HG02763 (cell line): Measurements from ENCODE around the gene AP4E1.
"Not testable (repeated sequence)": the region's sequence is repeated elsewhere in the genome, so short reads cannot be mapped to it uniquely, and the experiment has no call there.

ENCODE experiments used
- ATAC-seq: cut with Tn5 transposase; IDR thresholded peaks from one replicate; pipeline ENCODE4 v1.9.1; 2021; ENCODE audit warnings: mild to moderate bottlenecking, moderate library complexity; ENCODE audit not compliant: unreplicated experiment

The AP4E1 gene

DNA sequence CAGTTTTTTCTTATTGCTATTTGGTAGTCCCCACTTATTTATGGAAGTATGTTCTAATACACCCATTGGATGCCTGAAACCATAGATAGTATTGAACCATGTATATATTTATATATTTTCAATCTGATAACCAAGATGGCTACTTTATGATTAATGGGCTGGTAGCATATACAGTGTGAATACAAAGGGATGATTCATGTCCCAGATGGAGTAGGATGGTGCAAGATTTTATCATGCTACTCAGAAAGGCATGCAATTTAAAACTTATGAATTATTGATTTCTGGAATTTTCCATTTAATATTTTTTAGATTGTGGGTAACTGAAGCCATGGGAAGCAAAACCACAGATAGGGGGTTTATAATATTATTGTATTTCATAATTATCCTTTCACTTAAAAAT is 35.2 kb downstream of the AP4E1 start:
- ATAC-seq, result no peak

DNA sequence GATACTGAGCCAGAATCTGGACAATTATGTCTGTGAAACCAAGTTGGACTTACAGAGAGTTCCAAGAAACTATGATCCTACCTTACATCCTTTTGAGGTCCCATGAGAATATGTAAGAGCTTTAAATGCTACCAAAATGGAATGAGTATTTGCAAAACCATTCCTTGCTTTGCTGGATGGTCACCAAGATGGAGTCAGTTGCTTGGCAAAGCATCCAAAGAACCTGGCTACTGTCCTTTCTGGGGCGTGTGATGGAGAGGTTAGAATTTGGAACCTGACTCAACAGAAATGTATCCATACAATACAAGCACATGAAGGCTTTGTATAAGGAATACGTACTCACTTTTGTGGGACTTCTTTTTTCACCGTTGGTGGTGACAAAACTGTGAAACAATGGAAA is 36.2 kb downstream of the AP4E1 start:
- no peak for ATAC-seq

DNA sequence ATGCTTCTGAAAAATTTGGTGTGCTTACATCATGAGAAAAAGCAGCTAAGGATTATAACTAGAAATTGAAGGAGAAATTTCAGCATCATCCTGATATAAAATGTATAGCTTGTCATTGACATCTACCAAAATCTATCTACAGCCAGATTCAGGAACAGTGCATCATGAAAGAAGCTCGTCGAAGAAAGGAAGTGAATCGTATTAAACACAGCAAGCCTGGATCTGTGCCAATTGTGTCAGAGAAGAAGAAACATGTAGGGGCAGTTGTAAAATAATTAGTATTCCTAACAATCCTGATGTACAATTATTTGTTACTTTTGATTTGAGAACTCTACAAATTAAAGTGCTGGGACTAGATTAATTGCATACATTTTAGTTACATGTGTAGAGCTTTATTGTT is 37.2 kb downstream of the AP4E1 start:
- no peak for ATAC-seq

DNA sequence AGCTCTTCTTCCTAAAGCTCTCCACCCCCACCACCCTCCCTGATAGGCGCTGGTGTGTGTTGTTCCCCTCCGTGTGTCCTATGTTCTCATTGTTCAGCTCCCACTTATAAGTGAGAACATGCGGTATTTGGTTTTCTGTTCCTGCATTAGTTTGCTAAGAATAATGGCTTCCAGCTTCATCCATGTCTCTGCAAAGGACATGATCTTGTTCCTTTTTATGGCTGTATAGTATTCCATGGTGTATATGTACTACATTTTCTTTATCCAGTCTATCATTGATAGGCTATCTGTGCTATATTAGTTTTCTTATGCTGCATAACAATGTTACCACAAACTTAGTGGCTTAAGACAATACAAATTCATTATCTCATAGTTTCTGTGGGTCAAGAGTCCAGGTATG is 42.3 kb downstream of the AP4E1 start:
- not testable (repeated sequence) for ATAC-seq

DNA sequence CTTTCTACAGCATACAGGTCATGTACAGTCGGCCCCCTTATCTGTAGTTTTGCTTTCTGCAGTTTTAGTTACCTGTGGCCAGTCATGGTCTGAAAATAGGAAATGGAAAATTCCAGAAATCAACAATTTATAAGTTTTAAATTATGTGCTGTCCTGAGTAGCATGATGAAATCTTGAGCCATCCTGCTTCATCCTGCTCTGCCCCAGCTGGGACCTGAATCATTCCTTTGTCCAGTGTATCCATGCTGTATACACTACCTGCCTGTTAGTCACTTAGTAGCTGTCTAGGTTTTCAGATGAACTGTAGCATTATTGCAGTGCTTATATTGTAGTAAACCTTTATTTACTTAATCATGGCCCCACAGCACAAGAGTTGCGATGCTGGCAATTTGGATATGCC is 44.8 kb downstream of the AP4E1 start:
- no peak for ATAC-seq

DNA sequence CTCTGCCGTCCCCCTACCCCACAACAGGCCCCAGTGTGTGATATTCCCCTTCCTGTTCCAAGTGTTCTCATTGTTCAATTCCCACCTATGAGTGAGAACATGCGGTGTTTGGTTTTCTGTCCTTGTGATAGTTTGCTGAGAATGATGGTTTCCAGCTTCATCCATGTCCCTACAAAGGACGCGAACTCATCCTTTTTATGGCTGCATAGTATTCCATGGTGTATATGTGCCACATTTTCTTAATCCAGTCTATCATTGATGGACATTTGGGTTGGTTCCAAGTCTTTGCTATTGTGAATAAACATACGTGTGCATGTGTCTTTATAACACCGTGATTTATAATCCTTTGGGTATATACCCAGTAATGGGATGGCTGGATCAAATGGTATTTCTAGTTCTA is 46.4 kb downstream of the AP4E1 start:
- ATAC-seq, result not testable (repeated sequence)

DNA sequence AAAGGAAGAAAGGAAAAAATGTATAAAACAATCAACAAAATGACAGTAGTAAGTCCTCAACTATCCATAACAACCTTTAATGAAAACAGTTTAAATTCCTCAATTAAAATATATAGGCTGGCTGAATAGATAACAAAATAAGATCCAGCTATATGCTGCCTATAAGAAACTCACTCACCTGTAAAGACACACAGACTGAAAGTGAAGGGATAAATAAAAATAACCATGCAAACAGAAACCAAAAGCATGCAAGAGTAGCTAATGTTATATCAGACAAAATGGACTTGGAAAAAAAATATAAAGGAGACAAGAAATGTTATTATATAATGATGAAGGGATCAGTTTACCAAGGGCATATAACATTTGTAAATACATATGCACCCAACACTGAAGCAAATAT is 51.2 kb downstream of the AP4E1 start:
- no peak for ATAC-seq

DNA sequence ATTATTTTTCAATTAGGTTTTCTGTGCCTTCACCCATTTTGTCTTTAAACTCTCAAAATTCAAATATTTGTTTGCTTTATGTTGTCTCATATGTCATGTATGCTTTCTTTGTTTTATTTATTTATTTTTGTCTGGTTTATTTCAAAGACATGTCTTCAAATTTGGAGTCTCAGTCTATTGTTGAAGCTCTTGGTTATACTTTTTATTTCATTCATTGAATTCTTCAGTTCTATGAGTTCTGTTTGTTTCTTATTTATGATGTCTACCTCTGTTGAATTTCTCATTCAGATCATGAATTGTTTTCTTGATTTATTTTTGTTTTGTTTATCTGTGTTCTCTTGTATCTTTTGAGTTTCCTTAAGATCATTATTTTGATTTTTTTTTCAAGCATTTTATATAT is 55.6 kb downstream of the AP4E1 start:
- no peak for ATAC-seq

DNA sequence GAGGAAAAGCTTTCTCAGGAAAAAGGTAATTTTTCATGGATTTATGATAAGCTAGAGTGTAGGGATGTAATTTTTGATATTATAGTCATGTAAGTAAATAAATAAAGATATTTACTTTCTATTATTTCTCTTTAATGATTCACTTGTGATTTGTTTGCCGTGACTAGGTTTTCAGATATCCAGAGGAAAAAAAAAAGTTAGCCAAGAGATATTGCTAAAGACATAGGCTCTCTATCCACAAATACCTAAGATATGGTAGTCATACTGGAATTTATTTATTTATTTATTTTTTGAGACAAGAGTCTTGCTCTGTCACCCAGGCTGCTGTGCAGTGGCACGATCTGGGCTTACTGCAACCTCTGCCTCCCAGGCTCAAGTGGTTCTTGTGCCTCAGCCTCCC is 59.9 kb downstream of the AP4E1 start:
- ATAC-seq, result no peak

DNA sequence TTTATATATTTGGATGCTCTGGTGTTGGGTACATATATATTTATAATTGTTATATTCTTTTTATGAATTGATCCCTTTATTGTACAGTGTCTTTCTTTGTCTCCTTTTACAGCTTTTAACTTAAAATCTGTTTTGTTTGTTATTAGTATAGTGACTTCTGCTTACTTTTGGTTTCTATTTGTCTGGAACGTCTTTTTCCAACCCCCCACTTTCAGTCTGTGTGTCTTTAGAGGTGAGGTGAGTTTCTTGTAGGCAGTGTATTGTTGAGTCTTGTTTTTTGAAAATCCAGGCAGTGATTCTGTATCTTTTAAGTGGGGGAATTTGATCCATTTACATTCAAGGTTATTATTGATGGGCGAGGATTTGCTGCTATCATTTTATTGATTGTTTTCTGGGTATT is 62.0 kb downstream of the AP4E1 start:
- ATAC-seq, result no peak

DNA sequence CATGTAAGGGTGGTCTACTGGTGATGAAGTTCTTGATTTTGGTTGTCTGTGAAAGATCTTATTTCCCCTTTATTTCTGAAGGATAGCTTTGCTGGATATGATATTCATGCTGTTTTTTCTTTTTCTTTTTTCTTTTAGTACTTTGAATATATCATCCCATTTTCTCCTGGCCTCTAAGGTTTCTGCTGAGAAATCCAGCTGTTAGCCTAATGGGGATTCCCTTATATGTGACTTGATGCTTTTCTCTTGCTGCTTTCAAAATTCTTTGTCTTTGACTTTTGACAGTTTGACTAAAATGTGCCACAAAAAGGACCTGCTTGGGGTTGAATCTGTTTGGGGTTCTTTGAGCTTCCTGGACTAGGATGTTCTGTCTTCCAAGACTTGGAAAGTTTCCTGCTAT is 62.6 kb downstream of the AP4E1 start:
- no peak for ATAC-seq

DNA sequence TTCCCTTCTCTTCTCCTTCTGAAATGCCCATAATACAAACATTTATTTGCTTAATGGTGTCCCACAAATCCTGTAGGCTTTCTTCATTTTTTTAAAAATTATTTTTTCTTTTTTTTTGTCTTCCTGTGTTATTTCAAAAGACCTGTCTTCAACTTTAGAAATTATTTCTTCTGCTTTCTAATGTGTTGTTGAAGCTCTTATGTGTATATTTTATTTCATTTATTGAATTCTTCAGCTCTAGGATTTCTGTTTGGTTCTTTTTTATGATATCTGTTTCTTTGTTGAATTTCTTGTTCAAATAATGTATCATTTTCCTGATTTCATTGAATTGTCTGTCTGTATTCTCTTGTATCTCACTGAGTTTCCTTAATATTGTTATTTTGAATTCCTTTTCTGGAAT is 63.1 kb downstream of the AP4E1 start:
- no peak for ATAC-seq

DNA sequence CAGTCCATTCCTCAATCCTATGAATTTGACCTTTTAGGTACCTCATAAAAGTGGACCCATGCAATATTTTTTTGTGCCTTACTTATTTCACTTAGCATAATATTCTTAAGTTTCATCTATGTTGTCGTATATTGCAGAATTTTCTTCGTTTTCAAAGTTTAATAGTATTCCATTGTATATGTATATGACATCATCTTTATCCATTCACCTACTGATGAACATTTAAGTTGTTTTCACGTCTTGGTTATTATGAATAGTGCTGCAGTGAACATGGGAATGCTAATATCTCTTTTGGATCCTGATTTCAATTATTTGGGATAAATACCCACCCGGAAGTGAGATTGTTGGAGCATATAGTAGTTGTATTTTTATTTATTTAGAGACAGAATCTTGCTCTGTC is 65.1 kb downstream of the AP4E1 start:
- no peak for ATAC-seq

DNA sequence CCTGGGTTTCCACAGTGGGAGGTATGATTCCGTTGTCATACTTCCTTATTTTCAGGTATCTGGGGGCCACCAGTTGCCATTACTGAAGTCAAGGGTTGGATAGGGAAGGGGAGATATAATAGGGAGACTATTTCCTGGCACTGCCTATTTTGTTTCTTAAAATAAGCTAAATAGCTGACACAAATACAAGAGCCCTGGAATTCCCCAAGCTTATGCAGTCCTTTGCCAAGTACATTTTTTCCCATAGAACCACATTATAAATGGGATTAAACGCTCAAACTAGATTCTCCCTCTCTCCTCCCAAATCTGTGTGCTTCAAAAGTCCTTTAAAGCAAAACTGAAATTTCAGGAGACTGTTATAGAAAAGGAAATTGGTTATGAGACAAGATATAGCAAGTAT is 68.7 kb downstream of the AP4E1 start:
- no peak for ATAC-seq

DNA sequence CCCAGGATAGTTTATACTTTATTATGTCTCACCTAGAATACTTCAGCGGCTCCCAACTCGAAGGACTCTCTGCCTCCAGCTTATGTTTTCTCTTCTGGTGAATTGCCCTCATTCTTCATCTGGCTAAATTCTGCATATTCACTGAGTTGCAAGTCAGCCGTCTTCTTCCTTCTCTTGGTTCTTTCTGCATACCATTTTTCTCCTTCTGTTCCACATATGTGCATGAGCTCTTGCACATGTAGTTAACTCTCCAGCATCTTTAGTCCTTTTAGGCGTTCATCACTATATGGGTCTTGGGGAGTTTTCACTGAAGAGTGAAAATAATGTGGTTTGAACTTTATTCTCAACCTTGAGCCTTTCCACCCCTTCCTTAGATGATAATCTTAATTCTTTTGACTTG is 70.1 kb downstream of the AP4E1 start:
- no peak for ATAC-seq

DNA sequence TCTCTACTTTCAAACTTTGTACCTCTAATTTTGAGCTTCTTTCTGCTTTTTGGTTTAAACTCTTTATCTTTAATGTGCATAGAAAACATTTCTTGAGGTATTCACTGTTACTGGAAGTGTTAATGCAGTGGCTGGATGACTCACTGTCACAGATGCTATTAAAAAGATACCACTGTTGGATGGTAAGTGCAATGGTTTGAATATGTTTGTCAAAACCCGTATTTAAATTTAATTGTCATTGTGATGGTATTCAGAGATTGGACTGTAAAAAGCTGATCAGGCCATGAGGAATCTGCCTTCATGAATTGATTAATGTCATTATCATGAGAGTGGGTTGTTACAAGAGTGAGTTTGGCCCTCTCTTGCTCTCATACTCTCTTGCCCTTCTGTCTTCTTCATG is 70.6 kb downstream of the AP4E1 start:
- no peak for ATAC-seq

DNA sequence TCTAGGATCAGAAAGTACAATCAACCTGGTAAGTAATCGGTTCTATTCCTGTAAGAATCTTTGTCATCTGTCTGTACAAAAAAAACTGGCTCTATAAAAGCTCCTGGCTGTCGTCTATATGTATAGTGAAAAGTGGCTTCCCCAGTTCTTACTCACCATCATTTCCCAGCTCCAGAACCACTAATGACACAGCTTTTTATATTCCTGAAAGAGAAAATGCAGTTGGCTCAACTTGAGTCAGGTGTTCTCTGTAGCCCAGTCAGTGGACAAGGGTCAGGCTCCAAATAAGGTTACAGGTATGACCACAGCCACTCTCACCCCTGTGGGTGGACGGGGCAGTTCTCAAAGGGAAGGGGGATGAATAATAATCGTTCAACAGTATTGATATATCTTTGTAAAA is 85.1 kb downstream of the AP4E1 start:
- no peak for ATAC-seq

DNA sequence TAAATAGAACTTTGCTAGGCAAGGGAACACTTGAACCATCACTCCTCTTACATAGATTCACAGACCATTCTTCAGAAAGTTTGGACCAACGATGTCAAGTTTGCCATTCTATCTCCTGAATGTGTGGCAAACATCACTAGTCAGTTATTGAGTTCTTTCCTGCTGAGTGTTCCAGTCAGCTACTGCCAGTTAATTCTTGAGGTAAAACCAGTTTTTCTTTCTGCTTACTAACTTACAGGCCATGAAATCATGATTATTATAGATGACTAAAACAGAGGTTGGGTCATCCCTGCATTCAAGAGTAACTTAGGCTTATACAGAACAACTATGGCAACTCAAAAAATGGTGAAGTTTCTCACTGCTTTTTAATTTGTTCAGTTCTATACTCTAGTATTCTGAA is 88.2 kb downstream of the AP4E1 start:
- no peak for ATAC-seq

DNA sequence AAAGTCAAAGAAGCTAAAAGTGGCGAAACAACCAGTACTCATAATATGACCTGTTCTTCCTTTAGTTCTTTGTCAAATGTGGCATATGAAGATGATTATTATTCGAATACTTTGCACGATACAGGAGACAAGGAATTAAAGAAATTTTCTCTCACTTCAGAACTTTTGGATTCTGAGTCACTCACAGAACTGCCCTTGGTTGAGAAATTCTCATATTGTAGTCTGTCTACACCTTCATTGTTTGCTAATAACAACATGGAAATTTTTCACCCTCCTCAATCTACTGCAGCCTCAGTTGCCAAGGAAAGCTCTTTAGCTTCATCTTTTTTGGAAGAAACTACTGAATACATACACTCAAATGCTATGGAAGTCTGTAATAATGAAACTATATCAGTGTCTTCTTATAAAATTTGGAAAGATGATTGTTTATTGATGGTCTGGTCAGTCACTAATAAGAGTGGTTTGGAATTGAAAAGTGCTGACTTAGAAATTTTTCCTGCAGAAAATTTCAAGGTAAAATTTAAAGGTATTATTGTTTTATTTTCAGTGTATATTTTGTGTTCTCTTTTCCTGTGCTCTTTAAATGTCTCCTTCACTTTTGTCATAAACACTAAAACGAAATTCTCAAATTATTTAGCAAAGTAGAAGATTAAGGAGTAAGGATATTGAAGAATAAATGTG is 89.0 kb downstream of the AP4E1 start:
- no peak for ATAC-seq

DNA sequence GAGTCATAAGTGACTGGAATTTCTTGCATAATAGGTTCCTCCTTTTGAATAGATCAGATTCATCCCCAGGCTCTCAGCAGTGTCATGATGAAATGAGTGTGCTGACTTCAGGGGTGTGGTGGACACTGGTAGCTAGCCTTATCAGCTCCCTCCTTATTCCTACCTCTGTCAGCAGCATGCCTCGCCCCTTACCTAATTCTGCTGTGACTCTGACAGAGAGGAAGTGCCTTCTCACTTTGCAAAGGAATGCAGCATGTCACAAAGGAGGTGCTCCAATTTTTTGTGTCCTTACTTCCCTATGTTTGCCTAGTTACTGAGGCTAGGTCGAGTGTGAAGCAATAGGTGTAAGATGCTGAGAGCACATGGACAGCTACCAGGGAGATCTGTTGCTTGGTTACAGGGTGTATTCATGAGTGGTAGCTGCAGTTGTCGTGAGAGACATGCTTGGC is 95.6 kb downstream of the AP4E1 start:
- ATAC-seq, result no peak

DNA sequence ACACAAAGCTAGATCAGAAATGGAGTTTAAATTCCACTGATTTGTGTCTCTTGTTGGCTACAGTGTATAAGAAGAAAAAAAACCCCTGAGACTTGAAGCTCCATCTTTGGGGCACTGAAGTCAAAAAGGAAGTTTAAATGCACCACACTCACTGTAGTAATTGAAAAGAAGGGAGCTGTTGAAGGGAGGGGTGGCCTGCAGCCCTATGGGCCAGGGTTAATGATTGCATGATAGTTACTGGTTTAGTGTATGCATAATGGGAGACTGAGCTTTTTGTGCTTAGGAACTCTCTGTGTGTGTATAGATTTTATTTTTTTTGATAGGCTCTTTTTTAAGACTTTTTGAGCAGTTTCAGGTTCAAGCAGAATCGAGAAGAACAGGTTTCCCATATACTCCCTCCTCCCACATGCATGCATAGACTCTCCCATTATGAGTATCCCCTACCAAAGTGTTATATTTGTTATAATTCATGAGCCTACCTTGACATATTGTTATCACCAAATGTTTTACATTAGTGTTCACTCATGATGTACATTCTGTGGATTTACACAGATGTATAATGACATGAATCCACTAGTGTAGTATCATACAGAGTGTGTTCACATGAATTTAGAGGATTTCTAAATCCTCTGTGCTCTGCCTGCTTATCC is 98.0 kb downstream of the AP4E1 start:
- ATAC-seq, result no peak

DNA sequence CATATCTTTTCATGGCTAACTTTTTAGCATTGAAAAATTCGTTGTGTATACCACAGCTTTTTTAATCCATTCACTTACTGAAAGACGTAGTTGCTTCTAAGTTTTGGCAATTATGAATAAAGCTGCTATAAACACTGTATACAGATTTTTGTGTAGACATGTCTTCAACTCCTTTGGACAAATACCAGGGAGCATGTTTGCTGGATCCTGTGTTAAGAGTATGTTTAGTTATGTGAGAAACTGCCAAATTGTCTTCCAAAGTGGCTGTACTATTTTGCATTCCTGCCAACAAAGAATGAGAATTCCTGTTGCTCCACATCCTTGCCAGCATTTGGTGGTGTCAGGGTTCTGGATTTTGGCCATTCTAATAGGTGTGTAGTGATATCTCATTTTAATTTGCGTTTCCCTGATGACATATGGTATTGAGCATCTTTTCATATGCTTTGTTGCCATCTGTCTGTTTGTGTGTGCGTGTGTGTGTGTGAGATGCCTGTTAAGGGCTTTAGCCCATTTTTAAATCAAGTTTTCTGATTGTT is 98.7 kb downstream of the AP4E1 start:
- no peak for ATAC-seq

DNA sequence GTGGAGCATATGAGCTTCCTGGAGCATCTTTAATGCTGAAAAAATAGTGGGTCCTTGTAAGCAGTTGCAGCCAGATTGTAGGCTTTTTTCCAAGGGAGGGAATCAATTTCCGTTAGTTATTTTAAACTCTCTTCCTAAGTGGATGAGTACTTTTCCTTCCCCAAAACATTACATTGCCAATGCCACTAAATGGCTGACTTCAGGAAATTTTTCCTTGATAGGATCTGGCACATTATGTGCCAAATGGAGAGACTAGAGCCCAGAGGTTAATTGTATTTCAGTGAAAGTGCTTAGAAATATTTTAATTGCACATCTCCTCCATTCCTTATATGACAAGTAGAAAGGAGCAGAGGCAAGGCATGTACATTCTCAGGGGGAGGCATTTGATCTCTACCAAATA is 102.7 kb downstream of the AP4E1 start:
- no peak for ATAC-seq
